22Rv1 (cell line): Measurements from ENCODE around the gene KCNJ14.

Source experiments
- H3K27ac ChIP-seq: fragments of 450-650 bp; 2 replicates; pipeline ENCODE4 v1.5.1; 2017
- ZFX ChIP-seq: fragments of 450-650 bp; IDR thresholded peaks from 2 replicates; pipeline ENCODE4 v1.6.1; 2017; ENCODE audit warnings: antibody characterized with exemption, borderline replicate concordance
- TF ChIP-seq, protein P1 (sequence below): fragments of 450-650 bp; IDR thresholded peaks from 2 replicates; pipeline ENCODE4 v1.5.1; 2017; ENCODE audit warnings: mild to moderate bottlenecking

KCNJ14 gene

DNA sequence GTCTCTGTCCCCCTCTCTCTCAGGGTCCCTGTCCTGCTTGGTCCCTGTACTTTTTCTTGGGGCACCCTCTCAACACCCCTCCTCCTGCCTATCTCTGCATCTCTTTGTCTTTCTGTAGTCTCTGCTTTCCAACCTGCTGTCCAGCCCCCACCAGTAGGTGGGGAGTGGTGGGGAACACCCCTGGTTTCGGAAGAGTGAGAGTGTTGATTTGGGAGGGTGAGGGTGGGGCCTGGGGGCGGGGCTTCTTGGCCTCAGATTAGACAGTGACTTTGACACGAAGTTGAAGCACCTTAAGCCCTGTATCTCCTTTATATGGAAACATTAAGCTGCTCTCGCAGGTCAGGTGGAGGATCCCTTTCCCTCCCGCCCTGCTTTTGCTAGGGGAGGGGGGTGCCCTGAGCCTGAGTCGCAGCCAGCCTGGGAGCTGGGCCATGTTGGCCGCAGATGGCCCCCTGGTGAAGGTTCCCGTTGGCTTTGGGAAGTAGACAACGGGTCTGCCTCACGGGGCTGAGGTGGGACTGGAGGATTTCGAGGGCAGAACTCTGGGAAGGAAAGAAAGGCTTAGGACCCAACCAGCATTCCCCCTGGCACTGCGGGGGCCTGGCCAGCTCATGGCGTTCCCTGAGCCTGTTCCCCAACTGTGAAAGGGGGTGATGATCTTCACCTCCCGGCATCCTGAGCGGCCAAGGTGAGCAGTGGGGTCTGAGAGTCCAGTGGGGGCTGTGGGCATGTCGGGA is at the start of gene KCNJ14:
TSS of gene KCNJ14 (plus strand) at position 404 of the 737 bp plus-strand sequence. CDS start 6,151 bp downstream, outside the sequence.
- TF ChIP-seq ZFX = no peak
- TF ChIP-seq, protein P1, sequence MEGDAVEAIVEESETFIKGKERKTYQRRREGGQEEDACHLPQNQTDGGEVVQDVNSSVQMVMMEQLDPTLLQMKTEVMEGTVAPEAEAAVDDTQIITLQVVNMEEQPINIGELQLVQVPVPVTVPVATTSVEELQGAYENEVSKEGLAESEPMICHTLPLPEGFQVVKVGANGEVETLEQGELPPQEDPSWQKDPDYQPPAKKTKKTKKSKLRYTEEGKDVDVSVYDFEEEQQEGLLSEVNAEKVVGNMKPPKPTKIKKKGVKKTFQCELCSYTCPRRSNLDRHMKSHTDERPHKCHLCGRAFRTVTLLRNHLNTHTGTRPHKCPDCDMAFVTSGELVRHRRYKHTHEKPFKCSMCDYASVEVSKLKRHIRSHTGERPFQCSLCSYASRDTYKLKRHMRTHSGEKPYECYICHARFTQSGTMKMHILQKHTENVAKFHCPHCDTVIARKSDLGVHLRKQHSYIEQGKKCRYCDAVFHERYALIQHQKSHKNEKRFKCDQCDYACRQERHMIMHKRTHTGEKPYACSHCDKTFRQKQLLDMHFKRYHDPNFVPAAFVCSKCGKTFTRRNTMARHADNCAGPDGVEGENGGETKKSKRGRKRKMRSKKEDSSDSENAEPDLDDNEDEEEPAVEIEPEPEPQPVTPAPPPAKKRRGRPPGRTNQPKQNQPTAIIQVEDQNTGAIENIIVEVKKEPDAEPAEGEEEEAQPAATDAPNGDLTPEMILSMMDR = no peak
- H3K27ac ChIP-seq = no peak within 1 kb of the TSS

DNA sequence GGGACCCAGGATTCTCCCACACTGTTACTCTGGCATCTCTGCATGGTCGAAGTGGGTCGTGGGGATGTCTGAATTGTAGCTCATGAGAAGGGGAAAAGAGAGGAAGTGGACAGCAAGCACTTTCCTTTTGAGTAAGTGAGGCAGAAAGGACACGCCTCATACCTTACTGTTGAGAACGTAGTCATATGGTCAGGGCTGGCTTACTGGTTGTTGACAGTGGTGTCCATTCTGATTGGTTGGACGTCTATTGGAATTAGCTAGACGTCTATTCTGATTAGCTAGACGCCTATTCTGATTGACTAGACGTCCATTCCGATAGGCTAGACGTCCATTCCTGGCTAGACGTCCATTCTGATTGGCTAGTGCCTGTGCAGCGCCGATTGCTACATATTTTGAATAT is 49.5 kb upstream of the KCNJ14 start:
- TF ChIP-seq, protein P1 = no peak
- no peak for TF ChIP-seq ZFX
- H3K27ac ChIP-seq = no peak overlapping the region

DNA sequence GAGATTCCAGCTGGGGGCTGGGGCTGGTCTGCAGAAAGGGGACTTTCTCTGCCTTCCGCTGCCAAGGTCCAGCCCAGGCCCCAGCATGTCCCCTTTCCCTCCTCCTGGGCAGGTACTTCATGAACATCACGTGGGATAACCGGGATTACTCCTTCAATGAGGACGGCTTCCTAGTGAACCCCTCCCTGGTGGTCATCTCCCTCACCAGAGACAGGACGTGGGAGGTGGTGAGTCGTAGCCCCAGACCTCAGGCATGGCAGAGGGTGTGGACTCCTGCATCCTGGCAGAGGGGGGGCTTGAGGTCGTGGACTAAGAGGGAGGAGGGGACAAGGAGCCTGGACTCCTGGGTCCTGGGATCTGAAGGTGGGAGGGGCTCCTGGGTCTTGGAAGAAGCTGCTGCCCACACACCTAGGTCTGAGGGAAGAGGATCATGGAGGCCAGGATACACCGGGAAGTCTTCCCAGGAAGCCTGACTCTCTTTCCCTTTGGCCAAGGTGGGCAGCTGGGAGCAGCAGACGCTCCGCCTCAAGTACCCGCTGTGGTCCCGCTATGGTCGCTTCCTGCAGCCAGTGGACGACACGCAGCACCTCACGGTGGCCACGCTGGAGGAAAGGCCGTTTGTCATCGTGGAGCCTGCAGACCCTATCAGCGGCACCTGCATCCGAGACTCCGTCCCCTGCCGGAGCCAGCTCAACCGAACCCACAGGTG is 41.3 kb upstream of the KCNJ14 start:
- 0 out of 2 replicates have a peak overlapping the region, but pooled peaks have one; percentile 26 for H3K27ac ChIP-seq

DNA sequence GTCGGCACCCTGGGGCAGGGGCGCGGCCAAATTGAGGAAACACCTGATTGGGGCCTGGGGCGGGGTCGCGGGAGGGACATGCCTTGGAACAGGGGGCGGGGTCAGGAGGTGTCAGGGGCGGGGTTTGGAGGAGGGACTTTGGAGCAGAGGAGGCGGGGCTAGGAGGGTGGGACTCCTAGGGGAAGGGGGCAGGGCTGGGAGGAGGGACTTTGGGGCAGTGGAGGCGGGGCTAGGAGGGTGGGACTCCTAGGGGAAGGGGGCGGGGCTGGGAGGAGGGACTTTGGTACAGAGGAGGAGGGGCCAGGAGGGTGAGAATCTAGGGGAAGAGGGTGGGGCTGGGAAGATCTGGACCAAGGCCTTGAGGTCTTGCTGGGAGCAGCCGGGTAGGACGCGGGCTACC is 40.0 kb upstream of the KCNJ14 start:
- H3K27ac ChIP-seq = 0 out of 2 replicates have a peak overlapping the region, but pooled peaks have one; percentile 26
- TF ChIP-seq ZFX = no peak
- TF ChIP-seq, protein P1 = no peak

More for the DNA sequence above, 41.3 kb upstream of the KCNJ14 start:
- TF ChIP-seq ZFX = no peak
- TF ChIP-seq, protein P1 = no peak

DNA sequence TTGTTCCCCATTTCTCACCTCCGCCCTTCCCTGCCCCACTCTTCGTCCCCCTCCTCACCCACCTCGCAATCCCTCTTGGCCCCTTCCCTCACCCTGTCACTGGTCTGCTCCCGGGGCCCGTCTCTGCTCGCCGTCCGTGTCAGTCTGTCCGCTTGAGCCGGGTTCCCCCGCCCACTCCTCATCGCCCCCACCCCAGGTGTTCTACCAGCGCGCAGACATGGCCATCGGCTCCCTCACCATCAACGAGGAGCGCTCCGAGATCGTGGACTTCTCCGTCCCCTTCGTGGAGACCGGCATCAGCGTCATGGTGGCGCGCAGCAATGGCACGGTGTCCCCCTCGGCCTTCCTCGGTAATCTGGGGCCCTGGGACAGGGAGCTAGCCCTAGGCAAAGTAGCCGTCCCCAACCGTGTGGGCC is 39.6 kb upstream of the KCNJ14 start:
- TF ChIP-seq ZFX = no peak
- TF ChIP-seq, protein P1 = no peak

DNA sequence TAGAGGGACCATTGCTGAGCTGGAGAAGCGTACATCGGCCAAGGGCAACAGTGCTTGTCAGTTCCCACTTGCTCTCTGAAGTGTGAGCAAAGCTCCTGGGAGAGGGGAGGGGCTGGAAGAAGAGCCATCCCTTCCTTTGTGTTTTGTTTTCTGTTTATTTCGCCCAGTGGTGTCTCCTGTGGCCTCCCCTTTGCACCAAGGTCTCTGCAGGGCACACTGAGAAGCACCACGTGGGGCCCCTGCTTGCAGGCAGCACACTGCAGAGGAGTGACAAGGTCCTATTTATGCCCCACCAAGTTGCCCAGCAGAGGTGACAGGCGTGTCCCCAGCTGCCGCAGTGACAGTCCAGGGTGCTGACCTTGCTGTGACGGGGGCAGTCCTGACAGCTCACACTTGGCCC is 38.0 kb upstream of the KCNJ14 start:
- H3K27ac ChIP-seq = no peak overlapping the region
- TF ChIP-seq, protein P1 = no peak
- no peak for TF ChIP-seq ZFX

More for the DNA sequence above, 39.6 kb upstream of the KCNJ14 start:
- no peak overlapping the region for H3K27ac ChIP-seq
